K562 (cell line): ENCODE results near the gene CHRM4. TPM values are rescaled to one million over a fixed set of nuclear protein-coding genes. Genes with fewer than 3 reads are reported as not detected.
A peak's percentile ranks its signal among the peaks of the same experiment; 100 is the strongest.

Source experiments
- ARID1B ChIP-seq: fragments of 450-650 bp; IDR thresholded peaks from 2 replicates; pipeline ENCODE4 v1.6.1; 2016; ENCODE audit warnings: antibody characterized with exemption, mild to moderate bottlenecking, inconsistent platforms
- CSDE1 ChIP-seq, 2 experiments: fragments of 450-650 bp; IDR thresholded peaks; 2 replicates each; pipeline ENCODE4 v1.6.1; 2016; ENCODE audit warnings: mild to moderate bottlenecking in 1 of 2
- DPF2 ChIP-seq: fragments of 450-650 bp; IDR thresholded peaks from 2 replicates; pipeline ENCODE4 v1.6.1; 2016
- MYNN ChIP-seq, 2 experiments: sonication (generic); formaldehyde crosslinking in 1 of 2; IDR thresholded peaks; 2 replicates each; pipeline versions ENCODE4 v1.5.0 to v1.6.1; 2016 to 2020; ENCODE audit warnings: antibody characterized with exemption in 1 of 2, missing genetic modification reagents in 1 of 2
- PCBP1 ChIP-seq: fragments of 200-400 bp; formaldehyde crosslinking; IDR thresholded peaks from 2 replicates; pipeline ENCODE4 v1.6.1; 2018; ENCODE audit warnings: mild to moderate bottlenecking, low read depth, low read length; ENCODE audit not compliant: poor library complexity, severe bottlenecking
- PML ChIP-seq: IDR thresholded peaks from 2 replicates; pipeline ENCODE4 v1.6.1; 2012; ENCODE audit warnings: low read length, inconsistent platforms
- SAFB2 ChIP-seq: fragments of 200-400 bp; formaldehyde crosslinking; IDR thresholded peaks from 2 replicates; pipeline ENCODE4 v1.6.1; 2018; ENCODE audit warnings: borderline replicate concordance, low read length, low read depth, moderate library complexity; ENCODE audit not compliant: severe bottlenecking
- TBL1XR1 ChIP-seq, 2 experiments: IDR thresholded peaks; 2 replicates each; pipeline ENCODE4 v1.6.1; 2012; ENCODE audit warnings: improper control_type of control experiment in 2 of 2, low read length in 2 of 2, mild to moderate bottlenecking in 1 of 2
- TCF3 ChIP-seq: sonication (generic); formaldehyde crosslinking; IDR thresholded peaks from 2 replicates; pipeline ENCODE4 v1.4.0; 2020; ENCODE audit warnings: mild to moderate bottlenecking, missing genetic modification reagents
- TRIM24 ChIP-seq, 2 experiments: fragments of 450-650 bp; IDR thresholded peaks; 2 replicates each; pipeline ENCODE4 v1.6.1; 2016
- ZNF785 ChIP-seq: fragments of 250-450 bp; sonication (Bioruptor Pico); IDR thresholded peaks from 2 replicates; pipeline ENCODE4 v1.4.0; 2020; ENCODE audit warnings: mild to moderate bottlenecking
- polyA plus RNA-seq, 8 experiments: library from polyadenylated mRNA; depleted of rRNA in 4 of 8; stranded (reverse) in 5 of 8; unstranded in 3 of 8; fragments of >200 nt; fragmentation: Nextera tagmentation in 2 of 8; fragmentation: Illumina TruSeq in 1 of 8; extraction: Ambion mirVana in 2 of 8; extraction: Trizol in 1 of 8; gene quantifications; 2 replicates each; pipeline versions ENCODE4 v1.2.1 to v1.2.3, GENCODE V29; 2011 to 2014; ENCODE audit warnings: inconsistent platforms in 1 of 8, missing spikeins in 1 of 8
- total RNA-seq, 7 experiments: library from RNA; depleted of rRNA in 6 of 7; stranded (reverse); fragments of >200 nt in 6 of 7; fragmentation: Illumina TruSeq in 2 of 7; extraction: Trizol in 2 of 7; gene quantifications; 2 replicates each; pipeline versions ENCODE4 v1.2.1 to v1.2.3, GENCODE V29; 2011 to 2021; ENCODE audit warnings: low replicate concordance in 1 of 7
- TF ChIP-seq, protein P1 (sequence below): sonication (generic); formaldehyde crosslinking; IDR thresholded peaks from 2 replicates; pipeline ENCODE4 v1.8.1; 2023; ENCODE audit warnings: missing genetic modification reagents, mild to moderate bottlenecking, borderline replicate concordance
- TF ChIP-seq, protein P2 (sequence below): sonication (generic); formaldehyde crosslinking; IDR thresholded peaks from 2 replicates; pipeline ENCODE4 v1.8.0; 2022; ENCODE audit warnings: missing genetic modification reagents, mild to moderate bottlenecking, moderate library complexity, borderline replicate concordance
- TF ChIP-seq, protein P3 (sequence below): sonication (generic); formaldehyde crosslinking; IDR thresholded peaks from 2 replicates; pipeline ENCODE4 v1.9.0; 2022; ENCODE audit warnings: mild to moderate bottlenecking, missing genetic modification reagents
- TF ChIP-seq, protein P4 (sequence below): sonication (generic); formaldehyde crosslinking; IDR thresholded peaks from 2 replicates; pipeline ENCODE4 v1.8.1; 2023; ENCODE audit warnings: mild to moderate bottlenecking, missing genetic modification reagents
- TF ChIP-seq, protein P5 (sequence below): fragments of 450-650 bp; IDR thresholded peaks from 2 replicates; pipeline ENCODE4 v1.7.1; 2018; ENCODE audit warnings: mild to moderate bottlenecking, low read depth; ENCODE audit not compliant: partially characterized antibody

CHRM4 gene
- total and polyA plus RNA-seq, 9 of the 15 experiments (the other 6 are each of a cell fraction or from before 2014, with no cell fraction given) = 0.22 to 1.3 (median 0.40) TPM; not detected in 2

DNA sequence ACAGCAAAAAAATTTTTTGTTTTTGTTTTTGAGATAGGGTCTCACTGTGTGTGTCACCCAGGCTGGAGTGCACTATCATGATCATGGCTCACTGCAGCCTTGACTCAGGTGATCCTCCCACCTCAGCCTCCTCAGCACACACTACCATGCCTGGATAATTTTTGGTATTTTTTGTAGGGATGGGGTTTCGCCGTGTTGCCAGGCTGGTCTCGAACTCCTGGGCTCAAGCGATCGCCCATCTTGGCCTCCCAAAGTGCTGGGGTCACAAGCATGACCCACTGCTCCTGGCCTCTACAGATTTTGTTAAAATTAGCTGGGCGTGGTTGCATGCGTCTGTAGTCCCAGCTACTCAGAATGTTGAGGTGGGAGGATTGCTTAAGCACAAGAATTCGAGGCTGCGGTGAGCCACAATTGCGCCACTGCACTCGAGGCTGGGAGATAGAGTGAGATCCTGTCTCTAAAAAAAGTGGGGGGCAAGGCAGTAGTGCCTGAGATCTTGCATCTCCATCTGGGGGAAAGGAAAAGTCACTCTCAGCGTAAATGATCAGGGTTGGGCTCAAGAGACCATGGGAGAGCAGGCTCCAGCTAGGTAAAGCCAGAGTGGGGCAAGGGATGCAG lies 54.9 kb downstream of the CHRM4 start (continued):
- TF ChIP-seq, protein P1, sequence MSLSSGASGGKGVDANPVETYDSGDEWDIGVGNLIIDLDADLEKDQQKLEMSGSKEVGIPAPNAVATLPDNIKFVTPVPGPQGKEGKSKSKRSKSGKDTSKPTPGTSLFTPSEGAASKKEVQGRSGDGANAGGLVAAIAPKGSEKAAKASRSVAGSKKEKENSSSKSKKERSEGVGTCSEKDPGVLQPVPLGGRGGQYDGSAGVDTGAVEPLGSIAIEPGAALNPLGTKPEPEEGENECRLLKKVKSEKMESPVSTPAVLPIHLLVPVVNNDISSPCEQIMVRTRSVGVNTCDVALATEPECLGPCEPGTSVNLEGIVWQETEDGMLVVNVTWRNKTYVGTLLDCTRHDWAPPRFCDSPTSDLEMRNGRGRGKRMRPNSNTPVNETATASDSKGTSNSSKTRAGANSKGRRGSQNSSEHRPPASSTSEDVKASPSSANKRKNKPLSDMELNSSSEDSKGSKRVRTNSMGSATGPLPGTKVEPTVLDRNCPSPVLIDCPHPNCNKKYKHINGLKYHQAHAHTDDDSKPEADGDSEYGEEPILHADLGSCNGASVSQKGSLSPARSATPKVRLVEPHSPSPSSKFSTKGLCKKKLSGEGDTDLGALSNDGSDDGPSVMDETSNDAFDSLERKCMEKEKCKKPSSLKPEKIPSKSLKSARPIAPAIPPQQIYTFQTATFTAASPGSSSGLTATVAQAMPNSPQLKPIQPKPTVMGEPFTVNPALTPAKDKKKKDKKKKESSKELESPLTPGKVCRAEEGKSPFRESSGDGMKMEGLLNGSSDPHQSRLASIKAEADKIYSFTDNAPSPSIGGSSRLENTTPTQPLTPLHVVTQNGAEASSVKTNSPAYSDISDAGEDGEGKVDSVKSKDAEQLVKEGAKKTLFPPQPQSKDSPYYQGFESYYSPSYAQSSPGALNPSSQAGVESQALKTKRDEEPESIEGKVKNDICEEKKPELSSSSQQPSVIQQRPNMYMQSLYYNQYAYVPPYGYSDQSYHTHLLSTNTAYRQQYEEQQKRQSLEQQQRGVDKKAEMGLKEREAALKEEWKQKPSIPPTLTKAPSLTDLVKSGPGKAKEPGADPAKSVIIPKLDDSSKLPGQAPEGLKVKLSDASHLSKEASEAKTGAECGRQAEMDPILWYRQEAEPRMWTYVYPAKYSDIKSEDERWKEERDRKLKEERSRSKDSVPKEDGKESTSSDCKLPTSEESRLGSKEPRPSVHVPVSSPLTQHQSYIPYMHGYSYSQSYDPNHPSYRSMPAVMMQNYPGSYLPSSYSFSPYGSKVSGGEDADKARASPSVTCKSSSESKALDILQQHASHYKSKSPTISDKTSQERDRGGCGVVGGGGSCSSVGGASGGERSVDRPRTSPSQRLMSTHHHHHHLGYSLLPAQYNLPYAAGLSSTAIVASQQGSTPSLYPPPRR (CRISPR knock-in tag) = 0 out of 2 replicates have a peak, but pooled peaks have one; percentile 51
- TF ChIP-seq PML (0 out of 2 replicates have a peak, but pooled peaks have one; percentile 31), MYNN (IDR thresholded peaks at IDR 0.05) (0 out of 2 replicates have a peak, but pooled peaks have one; percentile 21), MYNN (CRISPR knock-in tag; IDR thresholded peaks at IDR 0.05) (no peak), CSDE1 (IDR thresholded peaks at IDR 0.05) (no peak), PCBP1 (no peak), ARID1B (peak; percentile 78), DPF2 (peak; percentile 83), TCF3 (peak; percentile 83), ZNF785 (no peak), SAFB2 (no peak), TRIM24 (IDR thresholded peaks at IDR 0.05) (peak in 1 of 2 experiments; percentile 72; a peak in 1 of 4 replicates), TBL1XR1 (IDR thresholded peaks at IDR 0.05; ENCODE audit: low read length in 2 of 2) (peak in 1 of 2 experiments; percentile 77; a peak in 1 of 4 replicates)
- TF ChIP-seq, protein P2, sequence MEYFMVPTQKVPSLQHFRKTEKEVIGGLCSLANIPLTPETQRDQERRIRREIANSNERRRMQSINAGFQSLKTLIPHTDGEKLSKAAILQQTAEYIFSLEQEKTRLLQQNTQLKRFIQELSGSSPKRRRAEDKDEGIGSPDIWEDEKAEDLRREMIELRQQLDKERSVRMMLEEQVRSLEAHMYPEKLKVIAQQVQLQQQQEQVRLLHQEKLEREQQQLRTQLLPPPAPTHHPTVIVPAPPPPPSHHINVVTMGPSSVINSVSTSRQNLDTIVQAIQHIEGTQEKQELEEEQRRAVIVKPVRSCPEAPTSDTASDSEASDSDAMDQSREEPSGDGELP (CRISPR knock-in tag) = peak; percentile 20; the same call in 1 of the 2 replicates
- TF ChIP-seq, protein P3, sequence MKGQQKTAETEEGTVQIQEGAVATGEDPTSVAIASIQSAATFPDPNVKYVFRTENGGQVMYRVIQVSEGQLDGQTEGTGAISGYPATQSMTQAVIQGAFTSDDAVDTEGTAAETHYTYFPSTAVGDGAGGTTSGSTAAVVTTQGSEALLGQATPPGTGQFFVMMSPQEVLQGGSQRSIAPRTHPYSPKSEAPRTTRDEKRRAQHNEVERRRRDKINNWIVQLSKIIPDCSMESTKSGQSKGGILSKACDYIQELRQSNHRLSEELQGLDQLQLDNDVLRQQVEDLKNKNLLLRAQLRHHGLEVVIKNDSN (CRISPR knock-in tag) = no peak
- TF ChIP-seq, protein P4, sequence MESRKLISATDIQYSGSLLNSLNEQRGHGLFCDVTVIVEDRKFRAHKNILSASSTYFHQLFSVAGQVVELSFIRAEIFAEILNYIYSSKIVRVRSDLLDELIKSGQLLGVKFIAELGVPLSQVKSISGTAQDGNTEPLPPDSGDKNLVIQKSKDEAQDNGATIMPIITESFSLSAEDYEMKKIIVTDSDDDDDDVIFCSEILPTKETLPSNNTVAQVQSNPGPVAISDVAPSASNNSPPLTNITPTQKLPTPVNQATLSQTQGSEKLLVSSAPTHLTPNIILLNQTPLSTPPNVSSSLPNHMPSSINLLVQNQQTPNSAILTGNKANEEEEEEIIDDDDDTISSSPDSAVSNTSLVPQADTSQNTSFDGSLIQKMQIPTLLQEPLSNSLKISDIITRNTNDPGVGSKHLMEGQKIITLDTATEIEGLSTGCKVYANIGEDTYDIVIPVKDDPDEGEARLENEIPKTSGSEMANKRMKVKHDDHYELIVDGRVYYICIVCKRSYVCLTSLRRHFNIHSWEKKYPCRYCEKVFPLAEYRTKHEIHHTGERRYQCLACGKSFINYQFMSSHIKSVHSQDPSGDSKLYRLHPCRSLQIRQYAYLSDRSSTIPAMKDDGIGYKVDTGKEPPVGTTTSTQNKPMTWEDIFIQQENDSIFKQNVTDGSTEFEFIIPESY (CRISPR knock-in tag) = 0 out of 2 replicates have a peak, but pooled peaks have one; percentile 29
- TF ChIP-seq, protein P5, sequence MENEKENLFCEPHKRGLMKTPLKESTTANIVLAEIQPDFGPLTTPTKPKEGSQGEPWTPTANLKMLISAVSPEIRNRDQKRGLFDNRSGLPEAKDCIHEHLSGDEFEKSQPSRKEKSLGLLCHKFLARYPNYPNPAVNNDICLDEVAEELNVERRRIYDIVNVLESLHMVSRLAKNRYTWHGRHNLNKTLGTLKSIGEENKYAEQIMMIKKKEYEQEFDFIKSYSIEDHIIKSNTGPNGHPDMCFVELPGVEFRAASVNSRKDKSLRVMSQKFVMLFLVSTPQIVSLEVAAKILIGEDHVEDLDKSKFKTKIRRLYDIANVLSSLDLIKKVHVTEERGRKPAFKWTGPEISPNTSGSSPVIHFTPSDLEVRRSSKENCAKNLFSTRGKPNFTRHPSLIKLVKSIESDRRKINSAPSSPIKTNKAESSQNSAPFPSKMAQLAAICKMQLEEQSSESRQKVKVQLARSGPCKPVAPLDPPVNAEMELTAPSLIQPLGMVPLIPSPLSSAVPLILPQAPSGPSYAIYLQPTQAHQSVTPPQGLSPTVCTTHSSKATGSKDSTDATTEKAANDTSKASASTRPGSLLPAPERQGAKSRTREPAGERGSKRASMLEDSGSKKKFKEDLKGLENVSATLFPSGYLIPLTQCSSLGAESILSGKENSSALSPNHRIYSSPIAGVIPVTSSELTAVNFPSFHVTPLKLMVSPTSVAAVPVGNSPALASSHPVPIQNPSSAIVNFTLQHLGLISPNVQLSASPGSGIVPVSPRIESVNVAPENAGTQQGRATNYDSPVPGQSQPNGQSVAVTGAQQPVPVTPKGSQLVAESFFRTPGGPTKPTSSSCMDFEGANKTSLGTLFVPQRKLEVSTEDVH = no peak
